Common myeloid progenitor, CD34-positive (primary cell): ENCODE data around the gene SCARB2.
A peak's percentile ranks its signal among the peaks of the same experiment; 100 is the strongest.

Experiments
- CTCF ChIA-PET: fragments of 350-600 bp; sonication (Branson Sonifier 250); formaldehyde crosslinking; loops from one replicate; lab custom pipeline; 2021; ENCODE audit warnings: antibody characterized with exemption; lab: Charles Lee
- POLR2A ChIA-PET: fragments of 350-600 bp; sonication (Branson Sonifier 250); formaldehyde crosslinking; loops from one replicate; lab custom pipeline; 2021; ENCODE audit warnings: antibody characterized with exemption; lab: Charles Lee
- DNase-seq, 3 donors: peaks; one replicate each; pipeline versions ENCODE4 v3.0.0 to v3.0.0-alpha.2; 2013
- H3K27ac ChIP-seq, 2 experiments: 1 replicate in 1 of 2; 2 replicates in 1 of 2; pipeline ENCODE4 v1.7.0; 2013; ENCODE audit warnings: inconsistent platforms in 2 of 2, low read length in 2 of 2, mild to moderate bottlenecking in 2 of 2, low read depth in 1 of 2, moderate library complexity in 1 of 2; ENCODE audit not compliant: severe bottlenecking in 2 of 2, insufficient read depth in 1 of 2, poor library complexity in 1 of 2
- H3K27me3 ChIP-seq, 5 experiments: replicated peaks in 2 of 5; 1 replicate in 3 of 5; 2 replicates in 2 of 5; pipeline versions ENCODE4 v1.6.1 to v1.7.0; 2013; ENCODE audit warnings: low read length in 4 of 5, mild to moderate bottlenecking in 2 of 5, moderate library complexity in 2 of 5, inconsistent platforms in 1 of 5; ENCODE audit not compliant: insufficient read depth in 5 of 5, control insufficient read depth in 4 of 5
- H3K36me3 ChIP-seq, 4 experiments: 1 replicate in 2 of 4; 2 replicates in 2 of 4; pipeline versions ENCODE4 v1.6.1 to v1.7.0; 2013; ENCODE audit warnings: low read length in 3 of 4, control low read depth in 1 of 4, mild to moderate bottlenecking in 1 of 4; ENCODE audit not compliant: control insufficient read depth in 4 of 4, insufficient read depth in 4 of 4
- H3K4me1 ChIP-seq, 4 experiments: 1 replicate in 3 of 4; 2 replicates in 1 of 4; pipeline versions ENCODE4 v1.6.1 to v1.7.1; 2013; ENCODE audit warnings: low read length in 3 of 4, mild to moderate bottlenecking in 3 of 4, control low read depth in 1 of 4, inconsistent platforms in 1 of 4, moderate library complexity in 1 of 4; ENCODE audit not compliant: control insufficient read depth in 4 of 4, insufficient read depth in 4 of 4; ENCODE audit errors: control extremely low read depth in 1 of 4
- H3K4me3 ChIP-seq, 7 experiments: 1 replicate in 4 of 7; 2 replicates in 3 of 7; pipeline versions ENCODE4 v1.5.1 to v1.7.0; 2013; ENCODE audit warnings: mild to moderate bottlenecking in 7 of 7, low read length in 6 of 7, moderate library complexity in 6 of 7, inconsistent platforms in 2 of 7, low read depth in 2 of 7, control low read depth in 1 of 7; ENCODE audit not compliant: insufficient read depth in 4 of 7, control insufficient read depth in 1 of 7; ENCODE audit errors: extremely low read depth in 1 of 7
- H3K9me3 ChIP-seq, 5 experiments: 1 replicate in 4 of 5; 2 replicates in 1 of 5; pipeline versions ENCODE4 v1.6.1 to v1.7.1; 2013; ENCODE audit warnings: low read length in 4 of 5, mild to moderate bottlenecking in 2 of 5, inconsistent platforms in 1 of 5, low read depth in 1 of 5, moderate library complexity in 1 of 5; ENCODE audit not compliant: control insufficient read depth in 4 of 5, insufficient read depth in 2 of 5; ENCODE audit errors: control extremely low read depth in 1 of 5
- WGBS: methylation state at CpG from one replicate; pipeline ENCODE4 v1.1.5; 2013; ENCODE audit not compliant: insufficient coverage; 5-methylcytosine and 5-hydroxymethylcytosine counted together

SCARB2 gene

GRCh38 chr4:76204936-76205335, 8.7 kb downstream of the SCARB2 start:
- POLR2A ChIA-PET = no interaction called here
- CTCF ChIA-PET = interaction anchor here (1.6 kb wide), 1 partner anchor 21 kb away, joined by 4 read pairs; no protein-coding TSS in a partner anchor

GRCh38 chr4:76203541-76203940, 10.1 kb downstream of the SCARB2 start:
- H3K4me1 ChIP-seq = peaks cover 25 to 43% (median 38%) of the 10 kb centered on the region in 4 experiments
- WGBS = 100% methylated on average over 1 of the region's 4 CpGs
- CTCF ChIA-PET = interaction anchor here (1.1 to 1.6 kb wide), 3 partner anchors 12 to 48 kb away, joined by 3 to 4 read pairs (median 3); partner anchors contain the start of gene FAM47E
- H3K4me3 ChIP-seq = no peak overlapping the region
- H3K27me3 ChIP-seq = no peaks in the 10 kb centered on the region
- no peaks in the 10 kb centered on the region for H3K36me3 ChIP-seq
- POLR2A ChIA-PET = no interaction called here
- H3K27ac ChIP-seq = no peak overlapping the region
- no peak for DNase-seq
- H3K9me3 ChIP-seq = no peaks in the 10 kb centered on the region

More at GRCh38 chr4:76204936-76205335, 8.7 kb downstream of the SCARB2 start:
- DNase-seq = no peak
- H3K27ac ChIP-seq = no peak overlapping the region
- H3K9me3 ChIP-seq = no peaks in the 10 kb centered on the region
- no peaks in the 10 kb centered on the region for H3K27me3 ChIP-seq
- H3K36me3 ChIP-seq = no peaks in the 10 kb centered on the region
- no peak overlapping the region for H3K4me3 ChIP-seq
- peaks cover 21 to 43% (median 34%) of the 10 kb centered on the region in 4 experiments for H3K4me1 ChIP-seq
- 83% methylated on average over 1 of the region's 1 CpG for WGBS

GRCh38 chr4:76201276-76201675, 12.3 kb downstream of the SCARB2 start:
- CTCF ChIA-PET = no interaction called here
- Histone ChIP-seq H3K36me3 (peaks cover 0 to 6% (median 0%) of the 10 kb centered on the region in 4 experiments), H3K9me3 (no peaks in the 10 kb centered on the region), H3K4me3 (no peak overlapping the region), H3K27me3 (no peaks in the 10 kb centered on the region), H3K27ac (no peak overlapping the region), H3K4me1 (peaks cover 31 to 61% (median 50%) of the 10 kb centered on the region in 4 experiments)
- 100% methylated on average over 4 of the region's 4 CpGs for WGBS
- POLR2A ChIA-PET = no interaction called here
- DNase-seq = no peak

- ChIA-PET POLR2A (interaction anchor here (2.2 kb wide), 1 partner anchor 12 kb away, joined by 8 read pairs; the partner anchor contains the start of gene SCARB2), CTCF (interaction anchor here (0.5 to 4.9 kb wide), 5 partner anchors 8 to 293 kb away, joined by 3 to 31 read pairs (median 6); no protein-coding TSS in a partner anchor)
- Histone ChIP-seq H3K36me3 (peaks cover 0 to 6% (median 0%) of the 10 kb centered on the region in 4 experiments), H3K27me3 (no peaks in the 10 kb centered on the region), H3K4me1 (peaks cover 31 to 60% (median 50%) of the 10 kb centered on the region in 4 experiments), H3K9me3 (no peaks in the 10 kb centered on the region), H3K27ac (no peak overlapping the region), H3K4me3 (no peak overlapping the region)
- peak in 2 of 3 donors; percentile 43 to 52 for DNase-seq
- WGBS = 96% methylated on average over 3 of the region's 4 CpGs
Observed at GRCh38 chr4:76200771-76201231, 12.8 kb downstream of the SCARB2 start.

GRCh38 chr4:76199664-76200211, 13.9 kb downstream of the SCARB2 start:
- ChIA-PET CTCF (interaction anchor here (0.5 to 4.9 kb wide), 13 partner anchors 9 to 188 kb away, joined by 3 to 31 read pairs (median 4); no protein-coding TSS in a partner anchor), POLR2A (interaction anchor here (1.2 to 2.2 kb wide), 2 partner anchors 10 to 13 kb away, joined by 5 to 8 read pairs; partner anchors contain the start of gene SCARB2)
- H3K36me3 ChIP-seq = peaks cover 0 to 12% (median 5%) of the 10 kb centered on the region in 4 experiments
- H3K4me1 ChIP-seq = peaks cover 31 to 58% (median 50%) of the 10 kb centered on the region in 4 experiments
- DNase-seq = peak in 2 of 3 donors; percentile 62 to 75
- H3K27ac ChIP-seq = peak overlapping the region; percentile 38 to 68
- WGBS = 4% methylated on average over 12 of the region's 13 CpGs
- H3K4me3 ChIP-seq = peak overlapping the region in 6 of 7 experiments; percentile 23 to 62 (median 46)
- H3K9me3 ChIP-seq = no peaks in the 10 kb centered on the region
- H3K27me3 ChIP-seq = no peaks in the 10 kb centered on the region

GRCh38 chr4:76198411-76199237, 15.0 kb downstream of the SCARB2 start:
- peak; percentile 82 to 96 (median 95) for DNase-seq
- peak overlapping the region; percentile 47 to 73 for H3K27ac ChIP-seq

More at GRCh38 chr4:76198411-76199237, 15.0 kb downstream of the SCARB2 start:
- Histone ChIP-seq H3K27me3 (no peaks in the 10 kb centered on the region), H3K4me3 (peak overlapping the region in 4 of 7 experiments; percentile 28 to 53 (median 30)), H3K36me3 (peaks cover 8 to 21% (median 13%) of the 10 kb centered on the region in 4 experiments), H3K4me1 (peaks cover 31 to 58% (median 50%) of the 10 kb centered on the region in 4 experiments), H3K9me3 (no peaks in the 10 kb centered on the region)
- no CpG with 5 or more reads among the region's 4 CpGs for WGBS
- ChIA-PET POLR2A (interaction anchor here (0.6 to 2.2 kb wide), 3 partner anchors 14 to 36 kb away, joined by 3 to 8 read pairs (median 4); partner anchors contain the start of gene SCARB2), CTCF (interaction anchor here (0.6 to 4.9 kb wide), 8 partner anchors 9 to 110 kb away, joined by 3 to 31 read pairs (median 4); no protein-coding TSS in a partner anchor)
